Measurements from ENCODE around the gene RNF144A.
A peak's percentile ranks its signal among the peaks of the same experiment; 100 is the strongest.

RNF144A gene

DNA sequence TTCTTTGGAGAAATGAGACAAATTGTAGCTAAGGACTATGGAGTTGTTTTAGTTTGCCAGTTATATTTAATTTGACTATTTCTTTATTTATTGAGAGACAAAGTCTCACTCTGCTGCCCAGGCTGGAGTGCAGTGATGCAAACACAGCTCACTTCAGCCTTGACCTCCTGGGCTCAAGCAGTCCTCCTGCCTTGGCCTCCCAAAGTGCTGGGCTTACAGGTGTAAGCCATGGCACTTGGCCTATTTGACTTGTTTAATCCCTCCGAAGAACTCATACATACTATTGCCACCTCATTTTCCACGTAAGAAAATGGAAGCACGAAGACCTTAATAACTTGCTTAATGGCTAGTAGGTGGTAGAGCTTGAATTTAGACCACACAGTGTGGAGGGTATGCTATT, 988 bp upstream of the RNF144A start:
- H3F3A ChIP-seq (ENCODE audit: insufficient read depth, low read length), result no peaks in the 10 kb centered on the region
- H3K79me2 ChIP-seq (ENCODE audit: low read length), result no peaks in the 10 kb centered on the region
- no peaks in the 10 kb centered on the region for H3K9me3 ChIP-seq (replicated peaks; ENCODE audit: insufficient read depth, low read length)
- DNase-seq, result no peak
- no peak for TF ChIP-seq EZH2 (optimal IDR thresholded peaks at IDR 0.05; ENCODE audit: low read depth, low read length)
- no peak for TF ChIP-seq EZH2phosphoT487 (IDR thresholded peaks at IDR 0.05; ENCODE audit: low read length)
- TF ChIP-seq, protein P1, sequence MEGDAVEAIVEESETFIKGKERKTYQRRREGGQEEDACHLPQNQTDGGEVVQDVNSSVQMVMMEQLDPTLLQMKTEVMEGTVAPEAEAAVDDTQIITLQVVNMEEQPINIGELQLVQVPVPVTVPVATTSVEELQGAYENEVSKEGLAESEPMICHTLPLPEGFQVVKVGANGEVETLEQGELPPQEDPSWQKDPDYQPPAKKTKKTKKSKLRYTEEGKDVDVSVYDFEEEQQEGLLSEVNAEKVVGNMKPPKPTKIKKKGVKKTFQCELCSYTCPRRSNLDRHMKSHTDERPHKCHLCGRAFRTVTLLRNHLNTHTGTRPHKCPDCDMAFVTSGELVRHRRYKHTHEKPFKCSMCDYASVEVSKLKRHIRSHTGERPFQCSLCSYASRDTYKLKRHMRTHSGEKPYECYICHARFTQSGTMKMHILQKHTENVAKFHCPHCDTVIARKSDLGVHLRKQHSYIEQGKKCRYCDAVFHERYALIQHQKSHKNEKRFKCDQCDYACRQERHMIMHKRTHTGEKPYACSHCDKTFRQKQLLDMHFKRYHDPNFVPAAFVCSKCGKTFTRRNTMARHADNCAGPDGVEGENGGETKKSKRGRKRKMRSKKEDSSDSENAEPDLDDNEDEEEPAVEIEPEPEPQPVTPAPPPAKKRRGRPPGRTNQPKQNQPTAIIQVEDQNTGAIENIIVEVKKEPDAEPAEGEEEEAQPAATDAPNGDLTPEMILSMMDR (IDR thresholded peaks at IDR 0.05; ENCODE audit: low read length), result no peak
- H4K20me1 ChIP-seq (ENCODE audit: insufficient read depth, low read length), result no peaks in the 10 kb centered on the region
- no peak overlapping the region for H3K27ac ChIP-seq (ENCODE audit: low read length)
- no peak overlapping the region for H3K9ac ChIP-seq (ENCODE audit: low read length)
- H2AFZ ChIP-seq (ENCODE audit: low read length), result no peak overlapping the region
- H3K4me2 ChIP-seq (ENCODE audit: low read depth, low read length), result no peak overlapping the region
- H3K4me3 ChIP-seq (ENCODE audit: low read length), result no peak overlapping the region
- H3K9me2 ChIP-seq (replicated peaks; ENCODE audit: insufficient read depth, low read length), result no peaks in the 10 kb centered on the region
- no peaks in the 10 kb centered on the region for H3K36me3 ChIP-seq (replicated peaks; ENCODE audit: insufficient read depth, low read length)
- peaks cover 13% of the 10 kb centered on the region; the same call in 1 of the 2 replicates for H3K27me3 ChIP-seq (replicated peaks; ENCODE audit: insufficient read depth, low read length)
- H3K4me1 ChIP-seq (ENCODE audit: low read length), result no peaks in the 10 kb centered on the region

DNA sequence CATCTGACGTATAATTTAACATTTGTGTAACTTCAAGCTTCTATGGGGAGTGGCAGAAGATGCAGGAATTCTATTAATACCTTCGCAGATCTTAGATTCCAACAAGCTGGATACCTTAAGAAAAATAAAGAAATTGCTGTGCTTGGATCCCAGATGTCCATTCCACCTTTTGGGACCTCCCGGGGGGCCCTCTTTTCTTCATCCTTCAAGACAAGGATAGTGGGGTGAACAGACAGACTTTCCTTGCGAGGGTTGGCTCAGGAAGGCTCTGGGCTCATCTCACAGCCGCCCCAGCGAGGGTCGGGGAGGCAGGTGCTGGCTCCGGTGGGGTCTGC, 509 bp upstream of the RNF144A start:
- Histone ChIP-seq H3K4me3 (ENCODE audit: low read length) (no peak overlapping the region), H3K4me1 (ENCODE audit: low read length) (no peaks in the 10 kb centered on the region), H3K27ac (ENCODE audit: low read length) (no peak overlapping the region), H3F3A (ENCODE audit: insufficient read depth, low read length) (no peaks in the 10 kb centered on the region), H3K9ac (ENCODE audit: low read length) (no peak overlapping the region), H3K79me2 (ENCODE audit: low read length) (no peaks in the 10 kb centered on the region), H3K9me2 (replicated peaks; ENCODE audit: insufficient read depth, low read length) (no peaks in the 10 kb centered on the region), H2AFZ (ENCODE audit: low read length) (no peak overlapping the region), H4K20me1 (ENCODE audit: insufficient read depth, low read length) (no peaks in the 10 kb centered on the region), H3K36me3 (replicated peaks; ENCODE audit: insufficient read depth, low read length) (no peaks in the 10 kb centered on the region), H3K27me3 (replicated peaks; ENCODE audit: insufficient read depth, low read length) (peaks cover 8% of the 10 kb centered on the region; the same call in 1 of the 2 replicates), H3K9me3 (replicated peaks; ENCODE audit: insufficient read depth, low read length) (no peaks in the 10 kb centered on the region), H3K4me2 (ENCODE audit: low read depth, low read length) (peak overlapping the region; percentile 31; the same call in 1 of the 2 replicates)
- TF ChIP-seq, protein P1 (IDR thresholded peaks at IDR 0.05; ENCODE audit: low read length), result no peak
- no peak for TF ChIP-seq EZH2phosphoT487 (IDR thresholded peaks at IDR 0.05; ENCODE audit: low read length)
- TF ChIP-seq EZH2 (optimal IDR thresholded peaks at IDR 0.05; ENCODE audit: low read depth, low read length), result no peak
- no peak for DNase-seq

DNA sequence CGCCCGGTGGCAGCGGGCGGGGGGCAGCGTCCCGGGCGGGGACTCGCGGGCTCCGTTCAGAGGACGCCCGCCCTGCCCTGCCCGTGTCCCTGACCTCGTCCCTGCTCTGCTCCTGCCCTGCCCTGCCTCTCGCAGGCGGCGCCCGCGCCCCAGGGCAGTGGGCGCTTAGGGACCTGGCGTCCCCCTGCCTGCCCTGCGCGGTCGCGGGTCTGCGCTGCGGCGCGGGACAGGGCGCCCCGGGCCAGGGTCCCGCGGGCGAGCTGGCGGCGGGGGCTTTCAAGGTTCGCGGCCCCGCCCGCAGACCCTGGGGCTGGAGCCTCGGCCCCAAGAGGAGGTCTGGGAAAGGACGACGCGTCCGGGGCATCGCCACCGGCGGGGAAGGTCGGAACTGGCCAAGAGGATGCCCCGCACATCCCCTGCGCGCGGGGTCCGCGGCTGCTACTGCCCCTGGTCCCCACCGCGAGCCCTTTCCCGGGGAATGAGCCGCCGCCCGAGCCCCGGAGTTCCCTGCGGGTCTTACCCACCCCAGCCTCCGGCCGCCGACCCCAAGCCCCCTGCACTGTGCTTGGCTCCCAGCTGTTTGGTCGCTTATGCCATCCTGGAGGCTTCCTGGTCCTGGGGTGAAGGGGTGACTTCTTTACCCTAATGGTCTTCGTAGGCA, 679 bp downstream of the RNF144A start:
- Histone ChIP-seq H4K20me1 (ENCODE audit: insufficient read depth, low read length) (no peaks in the 10 kb centered on the region), H3K4me1 (ENCODE audit: low read length) (no peaks in the 10 kb centered on the region), H3K27ac (ENCODE audit: low read length) (no peak overlapping the region), H3K27me3 (replicated peaks; ENCODE audit: insufficient read depth, low read length) (peaks cover 5% of the 10 kb centered on the region; the same call in 1 of the 2 replicates), H3F3A (ENCODE audit: insufficient read depth, low read length) (no peaks in the 10 kb centered on the region), H3K36me3 (replicated peaks; ENCODE audit: insufficient read depth, low read length) (no peaks in the 10 kb centered on the region), H3K9me3 (replicated peaks; ENCODE audit: insufficient read depth, low read length) (no peaks in the 10 kb centered on the region), H3K4me2 (ENCODE audit: low read depth, low read length) (peak overlapping the region; percentile 45; the same call in 1 of the 2 replicates), H2AFZ (ENCODE audit: low read length) (no peak overlapping the region), H3K9ac (ENCODE audit: low read length) (no peak overlapping the region), H3K4me3 (ENCODE audit: low read length) (peak overlapping the region; percentile 29; the same call in 1 of the 2 replicates), H3K9me2 (replicated peaks; ENCODE audit: insufficient read depth, low read length) (no peaks in the 10 kb centered on the region), H3K79me2 (ENCODE audit: low read length) (no peaks in the 10 kb centered on the region)
- no peak for DNase-seq
- TF ChIP-seq EZH2phosphoT487 (IDR thresholded peaks at IDR 0.05; ENCODE audit: low read length) (no peak), EZH2 (optimal IDR thresholded peaks at IDR 0.05; ENCODE audit: low read depth, low read length) (no peak)
- TF ChIP-seq, protein P1 (IDR thresholded peaks at IDR 0.05; ENCODE audit: low read length), result no peak

Data from MM.1S (cell line).